HUDEP-2 (cell line): ENCODE results near the gene PWP1.
A peak's percentile ranks its signal among the peaks of the same experiment; 100 is the strongest.

Experiments
- DNase-seq, 76 experiments: peaks; one replicate each; lab custom pipeline; 2025; ENCODE audit not compliant: unreplicated experiment in 76 of 76; lab: John Stamatoyannopoulos, UW

Gene PWP1

GRCh38 chr12:107732365-107732764 is 46.8 kb downstream of the PWP1 start:
- no peak for DNase-seq

GRCh38 chr12:107734139-107734538 is 48.5 kb downstream of the PWP1 start:
- DNase-seq = no peak

- DNase-seq = no peak
Measured at GRCh38 chr12:107735763-107736162, 50.2 kb downstream of the PWP1 start.

- peak in 2 of 76 experiments; percentile 0 to 8 for DNase-seq
Measured at GRCh38 chr12:107736914-107737313, 51.3 kb downstream of the PWP1 start.

GRCh38 chr12:107748472-107748871 is 62.9 kb downstream of the PWP1 start:
- DNase-seq = no peak

GRCh38 chr12:107749083-107749482 is 63.5 kb downstream of the PWP1 start:
- no peak for DNase-seq

- DNase-seq = peak in 18 of 76 experiments; percentile 0 to 43 (median 9)
Measured at GRCh38 chr12:107759410-107759809, 73.8 kb downstream of the PWP1 start.

- DNase-seq = peak in 12 of 76 experiments; percentile 1 to 29 (median 13)
Measured at GRCh38 chr12:107760207-107760808, 74.7 kb downstream of the PWP1 start.

GRCh38 chr12:107760809-107761501 is 75.4 kb downstream of the PWP1 start, which contains the start of gene PRDM4:
TSS of gene PRDM4 (minus strand) at chr12:107761137. CDS start at chr12:107760515, 622 bp downstream.
- peak in 74 of 76 experiments; percentile 15 to 93 (median 82) for DNase-seq

GRCh38 chr12:107761502-107761904 is 75.9 kb downstream of the PWP1 start:
- DNase-seq = no peak
